HG03378 (cell line): ENCODE measurements around the gene LPAR4.
"Not testable (repeated sequence)": the region's sequence is repeated elsewhere in the genome, so short reads cannot be mapped to it uniquely, and the experiment has no call there.

Experiments used
- ATAC-seq: cut with Tn5 transposase; IDR thresholded peaks from one replicate; pipeline ENCODE4 v1.9.1; 2021; ENCODE audit warnings: mild to moderate bottlenecking, moderate library complexity; ENCODE audit not compliant: unreplicated experiment

LPAR4 gene, protein sequence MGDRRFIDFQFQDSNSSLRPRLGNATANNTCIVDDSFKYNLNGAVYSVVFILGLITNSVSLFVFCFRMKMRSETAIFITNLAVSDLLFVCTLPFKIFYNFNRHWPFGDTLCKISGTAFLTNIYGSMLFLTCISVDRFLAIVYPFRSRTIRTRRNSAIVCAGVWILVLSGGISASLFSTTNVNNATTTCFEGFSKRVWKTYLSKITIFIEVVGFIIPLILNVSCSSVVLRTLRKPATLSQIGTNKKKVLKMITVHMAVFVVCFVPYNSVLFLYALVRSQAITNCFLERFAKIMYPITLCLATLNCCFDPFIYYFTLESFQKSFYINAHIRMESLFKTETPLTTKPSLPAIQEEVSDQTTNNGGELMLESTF

DNA sequence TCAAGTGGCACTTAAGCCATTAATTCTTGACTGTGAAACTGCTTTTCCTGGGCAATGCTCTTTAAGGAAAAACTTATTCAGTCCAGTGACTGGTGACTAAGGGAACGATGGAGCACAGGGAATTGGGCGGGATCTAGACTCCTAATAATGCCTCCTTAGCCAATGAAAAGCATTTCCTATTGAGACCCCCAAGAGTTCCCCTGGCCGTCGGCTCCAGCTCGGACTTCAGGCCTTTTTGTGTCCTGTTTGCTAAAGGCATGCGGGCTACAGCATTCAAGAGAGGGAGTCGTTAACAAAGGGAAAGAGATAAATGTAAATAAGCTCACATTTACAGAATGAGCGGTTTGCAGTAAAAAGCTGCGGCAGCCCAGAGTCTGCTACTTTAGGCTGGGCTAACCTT is at the start of gene LPAR4:
Gene LPAR4 (plus strand): TSS at position 232 of the 400 bp plus-strand sequence. CDS start 7,150 bp downstream, outside the sequence.
- ATAC-seq: no peak

DNA sequence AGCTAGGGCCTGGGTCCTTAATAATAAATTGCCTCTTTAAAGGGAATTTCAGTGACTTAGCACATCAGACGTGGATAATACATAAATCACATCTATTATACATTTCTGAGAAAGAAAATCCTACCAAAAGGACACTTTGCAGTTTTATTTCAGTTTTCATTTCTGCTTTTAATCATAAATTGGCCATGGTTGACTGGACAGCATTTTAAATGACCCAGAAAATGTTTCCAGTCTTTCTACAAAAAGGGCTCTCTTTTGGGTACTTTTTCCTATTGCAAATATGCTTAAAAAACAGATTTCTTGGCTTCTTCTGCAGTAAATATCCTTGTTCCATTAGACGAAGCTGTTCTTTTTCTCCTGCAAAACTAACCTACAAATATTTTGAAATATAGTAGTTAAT is 41.4 kb upstream of the LPAR4 start:
- ATAC-seq: no peak

GRCh38 chrX:78708262-78708661 is 39.3 kb upstream of the LPAR4 start:
- ATAC-seq: no peak

DNA sequence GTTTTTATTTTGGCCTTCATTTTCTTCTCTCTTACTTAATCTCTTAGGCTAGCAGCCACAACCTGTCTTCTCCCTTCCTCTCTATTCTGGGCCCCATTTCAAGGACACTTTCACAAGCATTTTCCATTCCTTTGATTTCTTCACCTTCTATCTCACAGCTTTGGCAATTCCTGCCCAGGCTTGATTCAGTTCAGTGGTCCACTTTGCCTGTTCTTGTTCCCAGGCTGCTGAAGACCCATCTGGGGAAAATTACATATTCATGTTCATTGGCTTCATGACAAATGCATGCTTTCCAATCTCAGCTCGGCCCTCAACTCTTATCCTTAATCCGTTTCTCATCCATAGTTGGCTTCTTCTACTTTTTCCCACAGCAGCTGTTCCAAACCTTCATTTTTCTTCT is 38.7 kb upstream of the LPAR4 start:
- ATAC-seq: no peak

DNA sequence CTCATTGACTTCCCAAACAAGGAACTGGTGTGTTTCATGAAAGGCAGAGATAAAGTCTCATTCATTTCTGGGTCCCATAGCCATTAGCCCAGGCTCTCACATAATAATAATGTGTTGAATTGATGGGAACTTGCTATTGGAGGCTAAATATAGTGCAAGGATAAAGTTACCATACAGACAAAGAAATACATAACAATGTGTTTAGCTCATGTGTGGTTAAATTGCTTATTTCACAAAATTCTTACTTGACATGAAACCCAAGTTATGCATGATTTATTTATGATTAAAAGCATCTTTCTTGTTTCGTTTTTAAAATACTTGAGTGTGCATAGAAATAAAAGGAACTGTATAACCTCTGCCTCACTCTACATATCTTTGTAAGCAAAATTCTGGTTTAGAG is 37.3 kb upstream of the LPAR4 start:
- no peak for ATAC-seq

- ATAC-seq: no peak
Measured at GRCh38 chrX:78712336-78712735, 35.2 kb upstream of the LPAR4 start.

DNA sequence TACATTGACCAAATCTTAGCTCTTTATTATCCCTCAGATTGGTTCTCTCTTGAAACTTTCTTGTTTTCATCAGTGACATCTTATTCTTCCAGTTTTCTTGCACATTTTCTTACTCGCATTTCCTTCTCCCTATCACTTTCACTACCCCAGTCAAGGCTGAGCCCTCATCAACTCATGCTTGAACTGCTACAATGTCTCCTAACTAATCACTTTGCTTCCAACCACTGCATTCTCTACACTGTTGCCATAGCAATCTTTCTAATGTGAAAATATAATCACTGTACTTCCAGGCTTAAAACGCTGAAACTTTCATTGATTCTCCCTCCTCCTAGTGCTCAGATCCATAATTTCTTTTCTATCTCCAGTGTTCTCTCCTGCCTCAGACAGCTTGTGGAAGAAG is 22.2 kb upstream of the LPAR4 start:
- ATAC-seq: no peak

DNA sequence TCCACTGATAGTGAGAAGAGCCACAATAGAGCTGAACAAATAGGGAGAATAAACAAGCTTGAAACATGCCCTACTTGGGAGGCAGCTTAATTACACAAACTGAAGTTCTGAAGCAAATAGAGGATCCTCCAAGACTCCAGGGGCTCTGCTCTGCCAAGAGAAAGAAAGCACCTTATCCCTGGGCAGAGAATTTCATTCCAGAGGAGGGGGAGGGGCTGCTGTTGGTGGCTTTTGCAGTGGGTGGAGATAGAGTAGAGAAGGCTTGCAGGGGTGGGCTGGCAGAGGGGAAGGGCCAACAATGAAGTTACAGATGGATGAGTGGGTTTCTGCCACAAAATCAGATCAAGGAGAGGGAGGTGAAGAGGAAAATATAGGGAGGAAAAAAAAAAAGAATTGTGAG is 1.0 kb upstream of the LPAR4 start:
- ATAC-seq: no peak

- ATAC-seq: no peak
Measured at GRCh38 chrX:78747971-78748370, 451 bp downstream of the LPAR4 start.

DNA sequence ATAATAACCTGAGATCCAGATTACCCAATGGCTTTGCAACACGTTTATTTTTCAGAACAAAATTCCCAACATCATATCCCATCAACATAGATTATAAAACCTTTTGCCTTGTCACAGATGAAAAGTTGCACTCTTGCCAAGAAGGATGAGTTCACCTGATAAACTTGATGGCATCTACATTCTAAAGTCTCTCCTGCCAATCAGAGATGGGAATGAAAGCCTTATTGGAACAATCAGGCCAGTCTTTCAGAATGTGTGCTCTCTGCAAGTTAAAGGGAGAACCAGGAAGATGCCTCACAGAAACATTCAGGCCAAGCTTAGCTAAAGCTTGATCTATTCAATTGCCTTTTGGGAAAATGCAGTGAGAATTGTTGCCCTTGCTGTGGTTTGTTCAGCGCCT is 1.3 kb downstream of the LPAR4 start:
- no peak for ATAC-seq

GRCh38 chrX:78753571-78753970 is 6.1 kb downstream of the LPAR4 start:
- ATAC-seq: no peak

DNA sequence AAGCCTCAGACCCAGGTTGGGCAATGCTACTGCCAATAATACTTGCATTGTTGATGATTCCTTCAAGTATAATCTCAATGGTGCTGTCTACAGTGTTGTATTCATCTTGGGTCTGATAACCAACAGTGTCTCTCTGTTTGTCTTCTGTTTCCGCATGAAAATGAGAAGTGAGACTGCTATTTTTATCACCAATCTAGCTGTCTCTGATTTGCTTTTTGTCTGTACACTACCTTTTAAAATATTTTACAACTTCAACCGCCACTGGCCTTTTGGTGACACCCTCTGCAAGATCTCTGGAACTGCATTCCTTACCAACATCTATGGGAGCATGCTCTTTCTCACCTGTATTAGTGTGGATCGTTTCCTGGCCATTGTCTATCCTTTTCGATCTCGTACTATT is 7.4 kb downstream of the LPAR4 start:
- ATAC-seq: peak; percentile 89

DNA sequence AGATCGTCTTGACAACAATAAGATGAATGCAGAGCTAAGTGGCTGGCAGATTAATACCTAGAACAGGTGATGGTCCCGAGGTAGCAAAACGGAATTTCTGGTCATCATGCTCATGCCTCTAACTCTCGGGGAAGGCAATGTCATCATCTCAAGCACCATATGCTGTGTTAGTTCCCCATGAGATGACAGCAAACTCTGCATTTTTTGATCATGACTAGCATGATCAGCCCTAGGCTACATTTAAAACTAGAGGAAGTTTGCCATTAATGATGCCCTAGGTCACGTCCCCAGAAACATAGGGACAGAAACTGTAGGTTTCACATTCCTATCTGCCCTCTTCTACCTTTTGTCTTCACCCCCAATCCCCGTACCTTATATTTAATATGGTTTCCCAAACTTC is 11.6 kb downstream of the LPAR4 start:
- no peak for ATAC-seq

- no peak for ATAC-seq
Measured at GRCh38 chrX:78769101-78769755, 21.7 kb downstream of the LPAR4 start.

GRCh38 chrX:78769946-78770345 is 22.4 kb downstream of the LPAR4 start:
- no peak for ATAC-seq

DNA sequence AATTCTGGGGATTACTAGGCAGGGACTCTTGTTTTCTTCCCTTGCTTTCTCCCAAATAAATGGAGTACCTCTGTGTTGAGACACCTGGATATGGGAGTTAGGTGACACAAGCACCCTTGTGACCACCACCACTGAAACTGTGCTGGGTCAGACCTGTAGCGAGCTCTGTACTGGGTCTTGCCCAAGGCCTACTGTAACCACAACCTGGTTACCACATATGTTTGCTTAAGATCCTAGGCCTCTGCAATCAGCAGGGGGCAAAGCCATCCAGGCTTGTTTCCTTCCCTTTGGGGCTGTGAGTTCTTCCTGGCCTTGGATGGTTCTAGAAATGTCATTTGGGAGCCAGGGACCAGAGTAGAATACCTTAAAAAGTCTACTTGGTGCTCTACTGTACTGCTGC is 49.4 kb downstream of the LPAR4 start:
- ATAC-seq: no peak

DNA sequence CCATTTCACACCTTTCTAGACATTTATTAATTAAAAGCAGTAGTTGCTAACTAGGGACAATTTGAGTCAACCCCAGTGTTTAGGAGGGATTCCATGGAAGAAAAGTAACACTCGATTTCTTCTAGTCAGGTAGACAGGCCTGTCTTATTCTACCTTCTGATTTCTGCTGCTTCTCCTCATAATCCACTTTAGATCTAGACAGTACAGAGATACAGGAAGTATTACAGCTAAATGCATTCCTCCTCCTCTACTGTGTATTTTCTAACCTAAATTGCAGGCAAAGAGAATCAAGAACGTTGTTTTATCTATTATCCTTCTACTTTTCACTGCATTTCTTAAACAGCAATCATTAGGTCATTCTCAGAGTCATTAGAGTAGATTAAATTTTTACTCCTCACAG is 52.6 kb downstream of the LPAR4 start:
- no peak for ATAC-seq

GRCh38 chrX:78800694-78801093 is 53.2 kb downstream of the LPAR4 start:
- ATAC-seq: no peak

DNA sequence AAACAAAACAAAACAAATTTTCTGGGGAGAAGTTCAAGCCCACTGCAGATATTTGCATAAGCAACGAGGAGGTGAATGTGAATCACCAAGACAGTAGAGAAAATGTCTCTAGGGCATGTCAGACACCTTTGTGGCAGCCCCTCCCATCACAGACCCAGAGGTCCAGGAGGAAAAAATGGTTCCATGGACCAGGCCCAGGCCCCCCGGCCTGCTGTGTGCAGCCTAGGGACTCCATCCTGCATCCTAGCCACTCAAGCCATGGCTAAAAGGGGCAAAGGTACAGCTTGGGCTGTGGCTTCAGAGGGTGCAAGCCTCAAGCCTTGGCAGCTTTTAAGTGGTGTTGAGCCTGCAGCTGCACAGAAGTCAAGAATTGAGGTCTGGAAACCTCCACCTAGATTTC is 54.0 kb downstream of the LPAR4 start:
- ATAC-seq: no peak

DNA sequence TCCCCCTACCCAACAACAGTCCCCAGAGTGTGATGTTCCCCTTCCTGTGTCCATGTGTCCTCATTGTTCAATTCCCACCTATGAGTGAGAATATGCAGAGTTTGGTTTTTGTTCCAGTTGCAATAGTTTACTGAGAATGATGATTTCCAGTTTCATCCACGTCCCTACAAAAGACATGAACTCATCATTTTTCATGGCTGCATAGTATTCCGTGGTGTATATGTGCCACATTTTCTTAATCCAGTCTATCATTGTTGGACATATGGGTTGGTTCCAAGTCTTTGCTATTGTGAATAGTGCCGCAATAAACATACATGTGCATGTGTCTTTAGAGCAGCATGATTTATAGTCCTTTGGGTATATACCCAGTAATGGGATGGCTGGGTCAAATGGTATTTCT is 55.0 kb downstream of the LPAR4 start:
- ATAC-seq: not testable (repeated sequence)
